HG03135 (cell line): Measurements from ENCODE around the gene CDC42EP1.
"Not testable (repeated sequence)": the region's sequence is repeated elsewhere in the genome, so short reads cannot be mapped to it uniquely, and the experiment has no call there.

Experiments
- ATAC-seq: cut with Tn5 transposase; IDR thresholded peaks from one replicate; pipeline ENCODE4 v1.9.1; 2021; ENCODE audit warnings: mild to moderate bottlenecking, moderate library complexity; ENCODE audit not compliant: unreplicated experiment

CDC42EP1 gene

GRCh38 chr22:37609240-37610152 lies 49.2 kb downstream of the CDC42EP1 start:
- ATAC-seq: no peak

GRCh38 chr22:37610153-37610475 lies 49.8 kb downstream of the CDC42EP1 start:
- not testable (repeated sequence) for ATAC-seq

- ATAC-seq: no peak
These were observed 50.3 kb downstream of the CDC42EP1 start for GRCh38 chr22:37610480-37611129.

GRCh38 chr22:37611207-37611606 lies 50.9 kb downstream of the CDC42EP1 start:
- no peak for ATAC-seq

GRCh38 chr22:37616201-37617083 lies 56.2 kb downstream of the CDC42EP1 start:
- ATAC-seq: no peak

GRCh38 chr22:37617431-37617830 lies 57.2 kb downstream of the CDC42EP1 start:
- no peak for ATAC-seq

GRCh38 chr22:37618072-37618656 lies 57.9 kb downstream of the CDC42EP1 start:
- no peak for ATAC-seq

- ATAC-seq: no peak
These were observed 58.4 kb downstream of the CDC42EP1 start for GRCh38 chr22:37618674-37619073.
